B cell (primary cell): ENCODE measurements around the gene EGFR. TPM values are rescaled to one million over a fixed set of nuclear protein-coding genes. Genes with fewer than 3 reads are reported as not detected.

Source experiments
- ATAC-seq: fragments of 200-7000 bp; cut with Tn5 transposase; one replicate; pipeline ENCODE4 v1.10.0; 2021; ENCODE audit warnings: low read depth, mild to moderate bottlenecking, moderate number of reproducible peaks, moderate library complexity
- CTCF ChIA-PET: fragments of 350-600 bp; sonication (Branson Sonifier 250); formaldehyde crosslinking; loops from one replicate; lab custom pipeline; 2021; ENCODE audit warnings: antibody characterized with exemption, inconsistent platforms; lab: Charles Lee
- POLR2A ChIA-PET: fragments of 350-600 bp; sonication (Branson Sonifier 250); formaldehyde crosslinking; loops from one replicate; lab custom pipeline; 2021; ENCODE audit warnings: antibody characterized with exemption; lab: Charles Lee
- DNase-seq: peaks from one replicate; pipeline ENCODE4 v3.0.0; 2013
- H2AFZ ChIP-seq: 2 replicates; pipeline ENCODE4 v1.6.1; 2012; ENCODE audit warnings: mild to moderate bottlenecking, low read depth, low read length; ENCODE audit not compliant: insufficient read depth, poor library complexity, severe bottlenecking
- H3K27ac ChIP-seq, 2 donors: 1 replicate in 1 of 2; 2 replicates in 1 of 2; pipeline ENCODE4 v1.5.1; 2012 to 2013; ENCODE audit warnings: low read length in 2 of 2, mild to moderate bottlenecking in 2 of 2, moderate library complexity in 1 of 2
- H3K27me3 ChIP-seq, 4 experiments: fragments of 200-600 bp in 1 of 4; sonication (generic) in 1 of 4; replicated peaks in 1 of 4; 1 replicate in 2 of 4; 2 replicates in 2 of 4; pipeline versions ENCODE4 v1.6.1 to v1.7.0; 2013 to 2016; ENCODE audit warnings: low read length in 3 of 4, mild to moderate bottlenecking in 2 of 4, mixed read lengths in 1 of 4, moderate library complexity in 1 of 4; ENCODE audit not compliant: insufficient read depth in 4 of 4, control insufficient read depth in 3 of 4; ENCODE audit errors: control extremely low read depth in 1 of 4
- H3K36me3 ChIP-seq, 2 experiments: replicated peaks in 1 of 2; 1 replicate in 1 of 2; 2 replicates in 1 of 2; pipeline versions ENCODE4 v1.6.1 to v1.7.1; 2013; ENCODE audit warnings: low read length in 1 of 2; ENCODE audit not compliant: insufficient read depth in 2 of 2, control insufficient read depth in 1 of 2; ENCODE audit errors: control extremely low read depth in 1 of 2, extremely low read depth in 1 of 2
- H3K4me1 ChIP-seq, 2 donors: fragments of 200-600 bp in 1 of 2; sonication (generic) in 1 of 2; 1 replicate in 1 of 2; 2 replicates in 1 of 2; pipeline versions ENCODE4 v1.5.1 to v1.6.1; 2013 to 2017; ENCODE audit warnings: low read length in 2 of 2; ENCODE audit not compliant: control insufficient read depth in 2 of 2, insufficient read depth in 2 of 2
- H3K4me2 ChIP-seq: replicated peaks from 2 replicates; pipeline ENCODE3; 2012; ENCODE audit warnings: mild to moderate bottlenecking, low read depth, low read length; ENCODE audit not compliant: poor library complexity, severe bottlenecking
- H3K4me3 ChIP-seq, 5 experiments: fragments of 200-600 bp in 1 of 5; sonication (generic) in 1 of 5; 1 replicate in 3 of 5; 2 replicates in 2 of 5; pipeline versions ENCODE4 v1.5.1 to v1.7.0; 2011 to 2016; ENCODE audit warnings: low read length in 4 of 5, mild to moderate bottlenecking in 4 of 5, low read depth in 2 of 5, control low read depth in 1 of 5, moderate library complexity in 1 of 5; ENCODE audit not compliant: insufficient read depth in 1 of 5; ENCODE audit errors: control extremely low read depth in 1 of 5, extremely low read depth in 1 of 5
- H3K79me2 ChIP-seq: fragments of 200-600 bp; sonication (generic); one replicate; pipeline ENCODE4 v1.6.0; 2016; ENCODE audit warnings: low read length; ENCODE audit not compliant: control insufficient read depth, insufficient read depth
- H3K9ac ChIP-seq: fragments of 200-600 bp; sonication (generic); 2 replicates; pipeline ENCODE4 v1.6.1; 2017; ENCODE audit warnings: mild to moderate bottlenecking, low read length, moderate library complexity
- H3K9me3 ChIP-seq, 3 donors: one replicate each; pipeline versions ENCODE4 v1.6.1 to v1.7.1; 2013; ENCODE audit warnings: low read length in 2 of 3; ENCODE audit not compliant: control insufficient read depth in 2 of 3, insufficient read depth in 1 of 3; ENCODE audit errors: control extremely low read depth in 1 of 3
- H4K20me1 ChIP-seq: 2 replicates; pipeline ENCODE4 v1.6.0; 2012; ENCODE audit warnings: mild to moderate bottlenecking, low read length; ENCODE audit not compliant: insufficient read depth, control insufficient read depth, poor library complexity, severe bottlenecking
- H3K27ac Mint-ChIP-seq: one replicate; pipeline ENCODE4 v1.8.0; 2021; ENCODE audit warnings: mixed read lengths
- H3K27me3 Mint-ChIP-seq: one replicate; pipeline ENCODE4 v1.8.0; 2021; ENCODE audit warnings: mixed read lengths
- H3K4me1 Mint-ChIP-seq: one replicate; pipeline ENCODE4 v1.8.0; 2021; ENCODE audit warnings: mixed read lengths
- H3K4me3 Mint-ChIP-seq: one replicate; pipeline ENCODE4 v1.8.0; 2021; ENCODE audit warnings: mixed read lengths
- H3K9me3 Mint-ChIP-seq: one replicate; pipeline ENCODE4 v1.8.0; 2022; ENCODE audit warnings: mixed read lengths; ENCODE audit not compliant: insufficient read depth
- EZH2 ChIP-seq: IDR thresholded peaks from 2 replicates; pipeline ENCODE4 v1.6.1; 2012; ENCODE audit warnings: borderline replicate concordance, low read depth, mild to moderate bottlenecking, moderate library complexity, low read length; ENCODE audit not compliant: insufficient read depth, poor library complexity, severe bottlenecking
- WGBS: methylation state at CpG from one replicate; pipeline ENCODE4 v1.1.5; 2013; ENCODE audit warnings: missing lambda C conversion rate; ENCODE audit not compliant: insufficient coverage; 5-methylcytosine and 5-hydroxymethylcytosine counted together
- intact Hi-C: fragments of 100-400 bp; cut with micrococcal nuclease; formaldehyde crosslinking; loops from one replicate; pipeline ENCODE4 v1.10.0; 2022
- polyA plus RNA-seq: library from polyadenylated mRNA; depleted of rRNA; stranded (reverse); fragments of >200 nt; gene quantifications from 2 replicates; pipeline ENCODE4 v1.2.3, GENCODE V29; 2012
- total RNA-seq, 2 donors: library from RNA; stranded (reverse); fragments of 120-200 nt in 1 of 2; gene quantifications; 1 replicate in 1 of 2; 2 replicates in 1 of 2; pipeline versions ENCODE4 v1.2.3 to v1.2.4, GENCODE V29; 2013 to 2022
- TF ChIP-seq, protein P1 (sequence below): fragments of 200-600 bp; IDR thresholded peaks from one replicate; pipeline ENCODE4 v1.8.0; 2022; ENCODE audit warnings: antibody characterized with exemption, mild to moderate bottlenecking

EGFR gene
- total and polyA plus RNA-seq, 2 donors (not counting 1 experiment from before 2014, with no cell fraction given), result not detected

- no peak for ATAC-seq
- intact Hi-C loops, result no loop called here
- CTCF ChIA-PET, result no interaction called here
- Histone ChIP-seq H3K9ac (no peak overlapping the region), H2AFZ (no peak overlapping the region), H3K9me3 (peaks cover 0 to 9% (median 0%) of the 10 kb centered on the region in 3 donors), H3K36me3 (no peaks in the 10 kb centered on the region), H4K20me1 (no peaks in the 10 kb centered on the region), H3K4me2 (no peak overlapping the region), H3K4me3 (no peak overlapping the region), H3K79me2 (no peaks in the 10 kb centered on the region), H3K27ac (no peak overlapping the region), H3K27me3 (peaks cover 0 to 6% (median 3%) of the 10 kb centered on the region in 4 experiments), H3K4me1 (peaks cover 12 to 15% of the 10 kb centered on the region in 2 donors)
- POLR2A ChIA-PET, result no interaction called here
- Mint-ChIP-seq H3K27ac (no peak overlapping the region), H3K4me3 (no peak overlapping the region), H3K27me3 (peaks cover 13% of the 10 kb centered on the region), H3K9me3 (no peaks in the 10 kb centered on the region), H3K4me1 (peaks cover 22% of the 10 kb centered on the region)
- WGBS, result 92% methylated on average over 31 of the region's 34 CpGs
- TF ChIP-seq, protein P1, sequence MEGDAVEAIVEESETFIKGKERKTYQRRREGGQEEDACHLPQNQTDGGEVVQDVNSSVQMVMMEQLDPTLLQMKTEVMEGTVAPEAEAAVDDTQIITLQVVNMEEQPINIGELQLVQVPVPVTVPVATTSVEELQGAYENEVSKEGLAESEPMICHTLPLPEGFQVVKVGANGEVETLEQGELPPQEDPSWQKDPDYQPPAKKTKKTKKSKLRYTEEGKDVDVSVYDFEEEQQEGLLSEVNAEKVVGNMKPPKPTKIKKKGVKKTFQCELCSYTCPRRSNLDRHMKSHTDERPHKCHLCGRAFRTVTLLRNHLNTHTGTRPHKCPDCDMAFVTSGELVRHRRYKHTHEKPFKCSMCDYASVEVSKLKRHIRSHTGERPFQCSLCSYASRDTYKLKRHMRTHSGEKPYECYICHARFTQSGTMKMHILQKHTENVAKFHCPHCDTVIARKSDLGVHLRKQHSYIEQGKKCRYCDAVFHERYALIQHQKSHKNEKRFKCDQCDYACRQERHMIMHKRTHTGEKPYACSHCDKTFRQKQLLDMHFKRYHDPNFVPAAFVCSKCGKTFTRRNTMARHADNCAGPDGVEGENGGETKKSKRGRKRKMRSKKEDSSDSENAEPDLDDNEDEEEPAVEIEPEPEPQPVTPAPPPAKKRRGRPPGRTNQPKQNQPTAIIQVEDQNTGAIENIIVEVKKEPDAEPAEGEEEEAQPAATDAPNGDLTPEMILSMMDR, result no peak
- TF ChIP-seq EZH2, result no peak
- DNase-seq, result no peak
Observed at GRCh38 chr7:55077561-55078410, 59.0 kb downstream of the EGFR start.
